RPMI7951 (cell line): ENCODE measurements around the gene ILDR1. TPM values are rescaled to one million over a fixed set of nuclear protein-coding genes. Genes with fewer than 3 reads are reported as not detected.

Experiments used
- DNase-seq: peaks from one replicate; pipeline ENCODE4 v3.0.0-alpha.2; 2012; ENCODE audit warnings: low read depth
- total RNA-seq: library from RNA; depleted of rRNA; stranded (reverse); fragments of >200 nt; shearing (Covaris generic); gene quantifications from 2 replicates; pipeline ENCODE4 v1.2.3, GENCODE V29; 2014

Gene ILDR1
- total RNA-seq, 1 experiment from 2014 or later = not detected

DNA sequence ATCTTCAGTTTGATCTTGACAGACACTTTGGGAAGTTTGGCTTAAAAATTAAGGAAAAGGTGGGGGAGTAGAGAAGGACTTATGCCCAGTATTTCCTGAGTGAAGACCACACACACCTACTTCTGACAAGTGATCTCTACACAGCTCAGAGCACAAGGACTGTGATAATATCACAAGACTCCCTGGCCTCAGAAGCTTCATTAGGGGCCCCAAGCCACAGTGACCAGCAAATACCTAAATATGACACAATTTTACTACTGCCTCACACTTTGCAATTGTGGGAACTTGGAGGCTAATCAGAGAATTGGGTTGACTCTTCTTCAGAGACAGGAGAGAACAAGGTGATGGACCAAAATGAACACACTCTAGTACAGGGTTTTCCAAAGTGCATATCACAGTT is 2.6 kb downstream of the ILDR1 start:
- DNase-seq = no peak

GRCh38 chr3:122014741-122015140 is 7.3 kb downstream of the ILDR1 start:
- DNase-seq = no peak

GRCh38 chr3:122013448-122013925 is 8.6 kb downstream of the ILDR1 start:
- no peak for DNase-seq

DNA sequence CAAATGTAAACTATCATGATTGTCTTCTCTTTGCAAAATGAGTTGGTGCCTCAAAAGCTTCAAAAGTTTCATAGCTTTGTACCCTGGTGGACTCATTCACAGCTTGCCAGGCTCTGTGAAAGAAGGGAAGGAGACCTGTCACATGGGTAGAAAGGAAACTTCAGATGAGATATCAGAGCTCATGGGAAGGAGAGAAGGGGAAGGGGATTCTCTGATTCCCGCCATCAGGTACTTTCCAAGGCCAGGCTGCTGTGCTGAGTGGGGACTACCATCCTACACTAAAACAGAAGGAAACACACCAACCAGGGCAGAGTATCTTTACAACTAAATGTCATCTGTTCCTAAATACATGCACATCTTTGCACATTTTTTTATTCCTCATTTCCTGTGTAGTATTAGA is 9.2 kb downstream of the ILDR1 start:
- DNase-seq = no peak

GRCh38 chr3:122011396-122011795 is 10.7 kb downstream of the ILDR1 start:
- no peak for DNase-seq

- no peak for DNase-seq
Measured at GRCh38 chr3:122010506-122010905, 11.5 kb downstream of the ILDR1 start.

- no peak for DNase-seq
Measured at GRCh38 chr3:122008166-122008565, 13.9 kb downstream of the ILDR1 start.

DNA sequence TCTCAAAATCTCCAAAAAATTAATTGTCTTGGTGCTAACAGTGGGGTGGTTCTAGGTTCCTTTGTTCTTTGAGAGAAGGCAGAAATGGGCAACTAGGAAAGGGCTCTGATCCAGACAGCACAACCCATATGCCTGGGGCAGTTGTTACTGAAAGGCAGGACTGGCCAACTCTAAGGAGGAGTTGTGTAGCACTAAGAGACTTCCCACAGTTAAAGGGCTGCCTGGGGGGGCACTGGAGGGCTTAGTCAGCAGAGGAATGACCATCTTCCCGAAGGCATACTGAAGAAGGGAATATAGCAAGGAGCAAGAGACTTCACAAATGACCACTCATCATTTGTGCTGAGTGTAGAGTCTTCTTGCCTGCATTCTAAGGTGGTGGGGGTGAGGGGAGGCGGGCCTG is 15.8 kb downstream of the ILDR1 start:
- DNase-seq = no peak

DNA sequence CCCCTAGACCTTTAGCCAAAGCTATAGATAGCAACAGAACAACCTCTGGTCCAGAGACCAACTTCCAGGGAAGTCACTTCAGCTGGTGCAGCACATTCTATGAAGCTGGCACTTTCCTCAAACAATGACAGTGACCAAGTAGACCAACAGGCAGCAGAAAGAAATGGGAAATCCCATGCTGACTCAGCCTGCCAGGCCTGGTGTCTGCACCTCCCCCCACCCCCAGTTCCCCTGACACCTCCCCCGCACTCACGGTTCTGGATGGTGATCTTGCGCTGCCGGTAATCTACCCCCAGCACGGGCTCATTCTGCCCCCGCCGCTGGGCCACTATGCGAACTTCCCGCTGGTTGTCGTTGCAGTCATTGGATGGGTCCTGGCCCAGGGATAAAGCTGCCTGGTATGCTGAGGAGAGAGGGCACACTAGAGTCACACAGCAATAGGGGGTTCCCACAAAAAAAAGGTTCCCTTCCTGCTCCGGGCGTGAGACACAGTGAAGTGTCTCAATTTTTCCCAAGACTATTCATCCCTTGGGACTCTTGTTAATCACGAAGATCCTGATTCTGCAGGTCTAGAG is 17.0 kb downstream of the ILDR1 start:
- DNase-seq = no peak

DNA sequence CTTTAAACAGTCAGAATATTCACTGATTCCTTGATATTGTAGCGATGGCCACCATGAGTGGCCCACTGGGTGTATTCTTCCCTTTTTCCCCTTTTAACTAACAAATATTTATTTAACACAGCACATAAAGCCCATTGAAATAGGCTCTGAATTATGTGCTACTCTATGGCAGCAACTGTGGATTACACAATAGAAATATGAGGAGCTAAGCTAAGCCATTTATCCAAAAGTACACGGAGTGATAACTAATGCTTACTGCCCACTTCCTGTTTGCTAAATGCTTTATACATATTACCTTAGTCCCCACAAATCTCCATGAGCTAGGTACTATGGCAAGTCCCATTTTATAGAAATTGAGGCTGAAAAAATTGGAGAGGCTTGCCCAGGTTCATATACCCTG is 17.9 kb downstream of the ILDR1 start:
- no peak for DNase-seq

GRCh38 chr3:122003606-122004005 is 18.4 kb downstream of the ILDR1 start:
- DNase-seq = no peak

- no peak for DNase-seq
Measured at GRCh38 chr3:122003112-122003511, 18.9 kb downstream of the ILDR1 start.

GRCh38 chr3:122002611-122003010 is 19.4 kb downstream of the ILDR1 start:
- no peak for DNase-seq

- DNase-seq = no peak
Measured at GRCh38 chr3:122001892-122002291, 20.2 kb downstream of the ILDR1 start.

DNA sequence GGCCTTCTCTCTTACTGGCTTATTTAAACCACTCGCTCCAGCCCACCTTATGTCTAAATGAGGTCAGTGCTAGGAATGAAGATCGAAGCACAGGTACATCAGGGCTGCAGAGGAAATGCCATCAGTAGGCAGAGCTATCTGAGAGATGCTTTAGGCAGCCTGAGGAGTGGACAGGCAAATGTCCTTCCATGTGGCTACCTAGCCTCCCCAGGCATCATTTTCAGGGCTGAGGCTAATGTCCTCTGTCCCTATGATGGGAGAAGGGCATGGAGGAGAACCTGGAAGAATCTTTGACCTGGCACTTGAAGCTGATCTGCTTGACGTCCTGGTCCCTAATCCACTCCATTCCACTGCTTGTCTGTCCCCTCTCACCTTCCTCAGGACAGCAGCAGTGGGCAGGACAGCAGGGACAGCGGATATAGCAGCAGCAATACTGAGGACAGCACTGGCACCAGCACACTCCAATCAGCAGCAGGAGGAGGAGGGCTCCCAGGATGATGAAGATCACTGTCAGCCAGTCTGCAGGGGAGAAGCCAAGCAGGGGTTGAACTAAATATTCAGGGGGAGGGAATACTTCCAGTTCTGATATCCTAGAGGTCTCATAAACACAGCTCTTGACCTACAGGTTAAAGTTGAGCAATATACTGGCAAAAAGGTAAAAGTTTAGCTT is 21.0 kb downstream of the ILDR1 start:
- DNase-seq = peak; percentile 65

- no peak for DNase-seq
Measured at GRCh38 chr3:121999931-122000330, 22.1 kb downstream of the ILDR1 start.

DNA sequence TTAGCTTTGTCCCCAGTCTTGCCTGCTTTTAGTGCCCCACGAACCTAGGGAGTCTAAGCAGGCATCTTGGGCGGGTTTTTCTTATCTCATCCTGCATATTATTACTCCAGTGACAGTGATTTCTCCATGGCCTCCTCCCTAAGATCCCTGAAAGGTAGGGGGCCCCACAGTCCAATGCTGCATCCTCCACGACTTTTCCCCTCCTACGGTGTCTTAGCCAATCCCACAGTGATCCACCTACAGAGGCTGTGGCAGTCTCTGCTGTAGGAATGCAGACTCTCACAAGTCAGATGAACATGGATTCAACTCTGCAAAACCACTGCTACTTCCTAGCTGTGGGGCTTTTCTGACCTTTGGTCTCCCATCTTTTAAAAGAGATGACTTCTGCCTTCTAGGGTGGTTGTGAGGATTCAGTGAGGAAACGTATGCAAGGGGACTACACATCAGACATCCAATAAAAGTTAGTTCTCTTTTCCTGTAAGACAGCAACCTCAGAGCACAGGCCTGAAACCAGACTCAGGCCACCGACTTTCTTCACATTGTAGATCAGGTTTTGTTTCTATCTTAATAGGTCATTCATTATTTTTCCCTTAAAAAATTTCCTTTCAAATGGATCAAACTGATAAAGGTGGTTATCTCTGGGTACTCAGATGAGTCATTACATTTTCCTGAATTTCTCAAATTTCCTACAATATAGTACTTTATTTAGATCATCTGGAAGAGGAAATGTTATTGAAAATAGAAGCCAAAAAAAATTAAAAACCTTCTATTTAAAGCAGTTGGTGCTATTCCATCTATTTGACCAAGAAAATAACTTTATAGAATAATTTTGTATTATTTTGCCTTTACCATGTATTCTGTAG is 23.2 kb downstream of the ILDR1 start:
- no peak for DNase-seq

- peak; percentile 51 for DNase-seq
Measured at GRCh38 chr3:121998030-121998580, 23.9 kb downstream of the ILDR1 start.

- DNase-seq = no peak
Measured at GRCh38 chr3:121997372-121997771, 24.7 kb downstream of the ILDR1 start.

GRCh38 chr3:121996441-121996840 is 25.6 kb downstream of the ILDR1 start:
- DNase-seq = no peak

- peak; percentile 85 for DNase-seq
Measured at GRCh38 chr3:121995161-121996137, 26.6 kb downstream of the ILDR1 start.
